Measurements from ENCODE around the gene NHLRC1.

The NHLRC1 gene

DNA sequence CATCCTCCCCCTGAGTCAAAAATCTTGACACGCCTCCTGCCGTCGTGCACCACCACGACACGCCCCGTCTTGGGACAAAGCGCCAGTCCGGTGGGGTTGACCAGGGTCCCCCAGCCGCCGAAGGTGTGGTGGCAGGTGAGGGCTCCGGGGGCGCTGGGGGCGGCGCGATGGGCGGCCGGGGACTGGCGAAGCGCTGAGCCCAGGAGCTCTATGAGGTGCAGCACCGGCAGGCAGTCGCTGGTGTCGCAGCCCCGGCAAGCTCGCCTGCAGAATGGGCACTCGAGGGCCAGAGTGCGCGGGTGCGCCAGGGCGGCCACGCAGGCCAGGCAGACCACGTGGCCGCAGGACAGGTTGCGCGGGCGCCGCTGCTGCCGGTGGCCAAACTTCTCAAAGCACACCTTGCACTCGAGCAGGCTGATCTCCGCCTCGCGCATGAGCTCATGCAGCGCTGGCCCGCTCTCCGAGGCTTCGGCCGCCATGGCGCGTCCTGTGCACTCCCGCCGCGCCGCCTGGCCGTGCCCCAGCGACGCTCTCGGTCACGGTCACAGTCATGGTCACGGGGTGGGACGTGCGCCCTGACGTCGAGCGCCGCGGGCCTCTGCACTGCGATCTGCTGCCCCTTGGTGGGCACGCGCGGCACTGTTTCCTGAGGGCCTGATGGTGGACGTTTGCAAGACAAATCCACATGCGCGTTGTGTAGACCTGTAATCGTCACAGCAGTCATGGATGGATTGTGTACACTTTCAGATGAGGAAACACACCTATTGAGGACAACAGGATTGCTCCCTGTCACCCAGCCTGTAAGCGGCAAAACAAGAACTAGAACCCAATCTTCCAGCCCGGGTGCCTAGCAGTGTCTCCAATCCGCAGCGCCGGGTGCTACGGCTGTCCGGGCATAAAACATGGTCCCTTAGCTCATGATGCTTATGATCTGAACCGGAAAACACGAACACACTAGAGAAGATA lies at the start of gene NHLRC1:
TSS of gene NHLRC1 (minus strand) at position 550 of the 966 bp plus-strand sequence. CDS start at position 479, 71 bp downstream.
- peak; percentile 27 for DNase-seq (ENCODE audit: low read depth)
- no peak within 1 kb of the TSS for H3K4me3 ChIP-seq (ENCODE audit: low read depth, low read length)
- TF ChIP-seq, protein P1, sequence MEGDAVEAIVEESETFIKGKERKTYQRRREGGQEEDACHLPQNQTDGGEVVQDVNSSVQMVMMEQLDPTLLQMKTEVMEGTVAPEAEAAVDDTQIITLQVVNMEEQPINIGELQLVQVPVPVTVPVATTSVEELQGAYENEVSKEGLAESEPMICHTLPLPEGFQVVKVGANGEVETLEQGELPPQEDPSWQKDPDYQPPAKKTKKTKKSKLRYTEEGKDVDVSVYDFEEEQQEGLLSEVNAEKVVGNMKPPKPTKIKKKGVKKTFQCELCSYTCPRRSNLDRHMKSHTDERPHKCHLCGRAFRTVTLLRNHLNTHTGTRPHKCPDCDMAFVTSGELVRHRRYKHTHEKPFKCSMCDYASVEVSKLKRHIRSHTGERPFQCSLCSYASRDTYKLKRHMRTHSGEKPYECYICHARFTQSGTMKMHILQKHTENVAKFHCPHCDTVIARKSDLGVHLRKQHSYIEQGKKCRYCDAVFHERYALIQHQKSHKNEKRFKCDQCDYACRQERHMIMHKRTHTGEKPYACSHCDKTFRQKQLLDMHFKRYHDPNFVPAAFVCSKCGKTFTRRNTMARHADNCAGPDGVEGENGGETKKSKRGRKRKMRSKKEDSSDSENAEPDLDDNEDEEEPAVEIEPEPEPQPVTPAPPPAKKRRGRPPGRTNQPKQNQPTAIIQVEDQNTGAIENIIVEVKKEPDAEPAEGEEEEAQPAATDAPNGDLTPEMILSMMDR (IDR thresholded peaks at IDR 0.05; ENCODE audit: control insufficient read depth, extremely low read depth, insufficient read depth) = peak; percentile 68

DNA sequence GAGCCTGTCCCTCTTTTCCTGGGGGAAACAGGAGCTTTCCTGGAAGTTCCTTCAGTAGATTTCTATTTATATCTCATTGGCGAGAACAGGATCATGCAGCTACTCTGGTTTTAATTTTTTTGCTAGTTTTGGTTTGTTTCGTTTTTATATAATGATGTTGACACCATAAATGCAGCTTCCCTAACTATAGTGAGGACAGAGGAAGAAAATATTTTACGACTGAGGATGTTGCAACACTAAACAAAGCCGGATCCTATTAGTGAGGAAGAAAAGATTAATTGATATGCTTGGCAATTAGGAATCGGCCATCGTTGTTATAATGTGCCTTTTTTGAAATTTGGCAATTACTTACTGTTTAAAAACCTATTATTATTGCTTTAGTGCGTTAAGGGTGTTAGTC lies 49.4 kb upstream of the NHLRC1 start:
- no peak overlapping the region for H3K4me3 ChIP-seq (ENCODE audit: low read depth, low read length)
- DNase-seq (ENCODE audit: low read depth) = no peak
- TF ChIP-seq, protein P1 (IDR thresholded peaks at IDR 0.05; ENCODE audit: control insufficient read depth, extremely low read depth, insufficient read depth) = no peak

DNA sequence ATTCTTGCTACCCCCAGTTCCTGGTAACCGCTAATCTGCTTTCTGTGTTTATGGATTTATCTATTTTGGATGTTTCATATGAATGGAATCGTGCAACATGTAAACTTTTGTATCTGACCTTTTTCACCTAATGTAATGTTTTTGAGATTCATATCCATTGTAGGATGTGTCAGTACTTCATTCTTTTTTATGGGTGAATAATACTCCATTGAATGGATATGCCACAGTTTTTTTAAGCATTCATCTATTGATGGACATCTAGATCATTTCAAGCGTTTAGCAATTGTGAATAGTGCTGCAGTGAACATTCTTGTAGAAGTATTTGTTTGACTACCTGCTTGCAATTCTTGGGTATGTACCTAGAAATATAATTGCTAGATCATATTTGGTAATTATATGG lies 45.8 kb upstream of the NHLRC1 start:
- no peak overlapping the region for H3K4me3 ChIP-seq (ENCODE audit: low read depth, low read length)
- TF ChIP-seq, protein P1 (IDR thresholded peaks at IDR 0.05; ENCODE audit: control insufficient read depth, extremely low read depth, insufficient read depth) = no peak
- DNase-seq (ENCODE audit: low read depth) = no peak

DNA sequence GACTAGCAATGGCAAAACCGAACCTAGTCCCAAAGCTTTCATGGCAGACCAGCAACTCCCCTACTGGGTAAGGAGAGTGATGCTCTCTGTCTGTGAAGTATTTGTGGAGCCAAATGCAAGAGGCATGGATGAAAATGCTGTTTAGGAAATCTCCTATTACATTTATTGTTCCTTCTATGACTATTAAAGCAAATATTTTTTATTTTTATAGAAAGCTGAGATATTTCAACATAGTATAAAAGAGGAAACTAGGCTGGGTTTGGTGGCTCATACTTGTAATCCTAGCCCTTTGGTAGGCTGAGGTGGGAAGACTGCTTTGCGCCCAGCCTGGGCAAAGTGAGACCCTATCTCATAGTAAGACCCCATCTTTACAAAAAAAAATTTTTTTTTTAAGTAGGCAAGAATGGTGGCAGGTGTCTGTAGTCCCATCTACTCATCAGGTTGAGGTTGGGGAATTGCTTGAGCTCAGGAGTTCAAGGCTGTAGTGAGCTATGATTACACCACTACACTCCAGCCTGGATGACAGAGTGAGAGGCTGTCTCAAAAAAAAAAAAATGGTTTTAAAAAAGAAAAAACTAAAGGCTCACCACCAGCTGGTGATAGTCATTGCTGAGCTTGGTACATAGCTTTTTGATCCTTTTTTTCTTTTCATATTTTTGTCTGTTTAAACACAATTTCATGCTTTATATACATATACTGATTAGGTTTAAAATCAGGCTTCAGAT lies 44.0 kb upstream of the NHLRC1 start:
- no peak for DNase-seq (ENCODE audit: low read depth)
- TF ChIP-seq, protein P1 (IDR thresholded peaks at IDR 0.05; ENCODE audit: control insufficient read depth, extremely low read depth, insufficient read depth) = no peak

DNA sequence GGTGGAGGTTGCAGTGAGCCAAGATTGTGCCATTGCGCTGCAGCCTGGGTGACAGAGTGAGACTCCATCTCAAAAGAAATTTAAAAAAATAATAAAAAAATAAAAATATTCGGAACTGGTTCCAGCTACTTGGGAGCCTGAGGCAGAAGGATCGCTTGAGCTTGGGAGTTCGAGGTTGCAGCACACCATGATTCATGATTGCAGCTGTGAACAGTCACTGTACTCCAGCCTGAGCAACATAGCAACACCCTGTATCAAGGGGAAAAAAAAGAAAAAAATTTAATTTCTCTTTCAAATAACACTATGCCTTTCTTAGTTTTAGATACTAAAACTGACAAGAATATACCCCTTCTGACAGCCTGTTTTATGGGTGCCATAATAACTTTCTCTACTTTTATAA lies 43.3 kb upstream of the NHLRC1 start:
- TF ChIP-seq, protein P1 (IDR thresholded peaks at IDR 0.05; ENCODE audit: control insufficient read depth, extremely low read depth, insufficient read depth) = no peak
- no peak overlapping the region for H3K4me3 ChIP-seq (ENCODE audit: low read depth, low read length)
- DNase-seq (ENCODE audit: low read depth) = no peak

More for the DNA sequence above, 44.0 kb upstream of the NHLRC1 start:
- no peak overlapping the region for H3K4me3 ChIP-seq (ENCODE audit: low read depth, low read length)

DNA sequence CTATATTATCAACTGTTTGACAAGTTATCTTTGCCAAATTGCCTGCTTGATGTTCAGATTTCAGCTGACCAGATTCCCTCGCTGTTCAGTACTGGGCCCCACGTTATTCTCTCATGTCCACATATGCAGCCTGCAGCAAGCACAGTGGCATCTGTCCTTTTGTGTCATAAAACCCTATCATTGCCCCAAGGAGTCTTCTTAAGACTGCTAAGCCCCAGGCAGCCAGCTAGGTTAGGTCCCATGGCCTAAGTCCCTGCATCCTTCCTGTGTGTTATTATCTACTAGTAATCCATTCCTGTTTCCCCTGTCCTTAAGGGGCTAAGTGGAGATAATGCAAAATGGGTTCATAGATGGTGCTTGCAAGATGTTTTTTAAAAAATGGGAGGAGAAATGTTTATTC lies 39.9 kb upstream of the NHLRC1 start:
- H3K4me3 ChIP-seq (ENCODE audit: low read depth, low read length) = no peak overlapping the region
- TF ChIP-seq, protein P1 (IDR thresholded peaks at IDR 0.05; ENCODE audit: control insufficient read depth, extremely low read depth, insufficient read depth) = no peak
- DNase-seq (ENCODE audit: low read depth) = no peak
